ENCODE measurements around the gene PLCB2.

Gene PLCB2

GRCh38 chr15:40281801-40282146 lies 26.0 kb downstream of the PLCB2 start:
- TF ChIP-seq POLR2A (IDR thresholded peaks at IDR 0.05; ENCODE audit: extremely low read depth, insufficient read length) (no peak), MYC (IDR thresholded peaks at IDR 0.05; ENCODE audit: low read depth, low read length) (no peak)
- TF ChIP-seq, protein P1, sequence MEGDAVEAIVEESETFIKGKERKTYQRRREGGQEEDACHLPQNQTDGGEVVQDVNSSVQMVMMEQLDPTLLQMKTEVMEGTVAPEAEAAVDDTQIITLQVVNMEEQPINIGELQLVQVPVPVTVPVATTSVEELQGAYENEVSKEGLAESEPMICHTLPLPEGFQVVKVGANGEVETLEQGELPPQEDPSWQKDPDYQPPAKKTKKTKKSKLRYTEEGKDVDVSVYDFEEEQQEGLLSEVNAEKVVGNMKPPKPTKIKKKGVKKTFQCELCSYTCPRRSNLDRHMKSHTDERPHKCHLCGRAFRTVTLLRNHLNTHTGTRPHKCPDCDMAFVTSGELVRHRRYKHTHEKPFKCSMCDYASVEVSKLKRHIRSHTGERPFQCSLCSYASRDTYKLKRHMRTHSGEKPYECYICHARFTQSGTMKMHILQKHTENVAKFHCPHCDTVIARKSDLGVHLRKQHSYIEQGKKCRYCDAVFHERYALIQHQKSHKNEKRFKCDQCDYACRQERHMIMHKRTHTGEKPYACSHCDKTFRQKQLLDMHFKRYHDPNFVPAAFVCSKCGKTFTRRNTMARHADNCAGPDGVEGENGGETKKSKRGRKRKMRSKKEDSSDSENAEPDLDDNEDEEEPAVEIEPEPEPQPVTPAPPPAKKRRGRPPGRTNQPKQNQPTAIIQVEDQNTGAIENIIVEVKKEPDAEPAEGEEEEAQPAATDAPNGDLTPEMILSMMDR (IDR thresholded peaks at IDR 0.05; ENCODE audit: low read depth, low read length), result no peak
- TF ChIP-seq, protein P2, sequence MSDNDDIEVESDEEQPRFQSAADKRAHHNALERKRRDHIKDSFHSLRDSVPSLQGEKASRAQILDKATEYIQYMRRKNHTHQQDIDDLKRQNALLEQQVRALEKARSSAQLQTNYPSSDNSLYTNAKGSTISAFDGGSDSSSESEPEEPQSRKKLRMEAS (IDR thresholded peaks at IDR 0.05; ENCODE audit: low read depth, low read length), result no peak
- no peak overlapping the region for H3K4me3 ChIP-seq (ENCODE audit: low read depth, low read length)
- no peak for DNase-seq (ENCODE audit: low read depth)

GRCh38 chr15:40281057-40281800 lies 26.5 kb downstream of the PLCB2 start:
- no peak for DNase-seq (ENCODE audit: low read depth)
- no peak overlapping the region for H3K4me3 ChIP-seq (ENCODE audit: low read depth, low read length)
- TF ChIP-seq, protein P2 (IDR thresholded peaks at IDR 0.05; ENCODE audit: low read depth, low read length), result no peak
- TF ChIP-seq, protein P1 (IDR thresholded peaks at IDR 0.05; ENCODE audit: low read depth, low read length), result no peak
- TF ChIP-seq POLR2A (IDR thresholded peaks at IDR 0.05; ENCODE audit: extremely low read depth, insufficient read length) (no peak), MYC (IDR thresholded peaks at IDR 0.05; ENCODE audit: low read depth, low read length) (no peak)

- peak; percentile 15 for DNase-seq (ENCODE audit: low read depth)
- TF ChIP-seq, protein P1 (IDR thresholded peaks at IDR 0.05; ENCODE audit: low read depth, low read length), result no peak
- TF ChIP-seq, protein P2 (IDR thresholded peaks at IDR 0.05; ENCODE audit: low read depth, low read length), result no peak
- H3K4me3 ChIP-seq (ENCODE audit: low read depth, low read length), result no peak overlapping the region
Measured at GRCh38 chr15:40280260-40281056, 27.3 kb downstream of the PLCB2 start.

DNA sequence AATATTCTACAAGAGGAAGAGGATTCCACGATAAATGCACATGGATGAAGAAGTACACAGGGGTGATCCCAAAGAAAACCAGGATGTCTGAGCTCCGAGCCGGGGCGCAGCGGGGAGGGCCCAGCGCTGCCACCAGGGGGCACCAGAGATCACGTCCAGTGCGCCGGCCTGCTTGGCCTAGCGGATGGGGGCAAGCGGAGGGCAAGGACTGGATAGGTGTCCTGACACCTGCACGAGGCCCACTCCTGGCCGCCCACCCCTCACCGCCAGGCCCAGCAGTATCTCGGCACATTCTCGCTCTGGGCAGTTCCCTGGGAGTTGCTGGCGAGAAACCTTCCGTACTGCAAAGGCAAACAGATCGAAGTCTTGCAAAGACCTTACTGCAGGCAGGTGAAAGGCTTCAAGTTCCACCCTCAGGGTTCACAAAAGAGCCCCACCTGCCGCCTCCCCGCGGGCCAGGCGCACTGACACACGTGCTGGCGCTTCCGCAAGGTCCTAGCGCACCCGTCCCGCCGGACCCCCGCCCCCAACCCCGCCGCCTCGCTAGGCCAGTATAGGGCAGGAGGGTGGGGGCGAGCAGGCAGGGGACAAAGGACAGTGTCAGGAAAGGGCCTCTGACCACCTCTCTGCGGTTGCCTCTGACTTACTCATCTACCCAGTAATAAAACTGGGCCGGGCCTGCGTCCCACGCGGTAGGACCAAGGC lies 28.1 kb downstream of the PLCB2 start:
- H3K4me3 ChIP-seq (ENCODE audit: low read depth, low read length), result no peak overlapping the region
- TF ChIP-seq POLR2A (IDR thresholded peaks at IDR 0.05; ENCODE audit: extremely low read depth, insufficient read length), result no peak
- TF ChIP-seq, protein P2 (IDR thresholded peaks at IDR 0.05; ENCODE audit: low read depth, low read length), result no peak
- TF ChIP-seq, protein P1 (IDR thresholded peaks at IDR 0.05; ENCODE audit: low read depth, low read length), result peak; percentile 92
- no peak for TF ChIP-seq MYC (IDR thresholded peaks at IDR 0.05; ENCODE audit: low read depth, low read length)
- peak; percentile 61 for DNase-seq (ENCODE audit: low read depth)

GRCh38 chr15:40278026-40278425 lies 29.7 kb downstream of the PLCB2 start:
- no peak for TF ChIP-seq MYC (IDR thresholded peaks at IDR 0.05; ENCODE audit: low read depth, low read length)
- TF ChIP-seq POLR2A (IDR thresholded peaks at IDR 0.05; ENCODE audit: extremely low read depth, insufficient read length), result no peak
- TF ChIP-seq, protein P2 (IDR thresholded peaks at IDR 0.05; ENCODE audit: low read depth, low read length), result no peak
- TF ChIP-seq, protein P1 (IDR thresholded peaks at IDR 0.05; ENCODE audit: low read depth, low read length), result no peak
- no peak for DNase-seq (ENCODE audit: low read depth)
- no peak overlapping the region for H3K4me3 ChIP-seq (ENCODE audit: low read depth, low read length)
